Left forelimb (tissue), 1 donor: ENCODE results near the gene RCAN1.

Experiments
- DNase-seq: peaks from one replicate; pipeline ENCODE4 v3.0.0-alpha.2; 2018; ENCODE audit warnings: low spot score

RCAN1 gene

DNA sequence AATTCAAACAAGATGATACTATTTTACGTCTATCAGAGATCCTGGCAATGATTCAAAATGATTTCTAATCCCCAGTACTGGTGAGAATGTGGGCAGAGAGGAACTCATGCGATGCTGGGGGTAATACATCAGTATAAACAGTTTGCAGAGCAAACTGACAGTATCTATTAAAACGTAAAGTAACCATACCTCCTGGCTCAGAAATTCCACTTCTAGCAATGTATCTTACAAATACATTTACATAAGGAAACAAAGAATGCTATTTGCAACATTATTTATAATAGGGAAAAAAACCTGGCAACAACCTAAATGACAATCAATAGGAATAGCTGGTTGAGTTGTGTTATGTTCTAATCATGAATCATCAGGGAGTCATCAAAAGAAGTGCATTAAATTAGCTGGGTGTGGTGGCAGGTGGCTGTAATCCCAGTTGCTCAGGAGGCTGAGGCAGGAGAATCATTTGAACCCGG lies 15.9 kb downstream of the RCAN1 start:
- no peak for DNase-seq

DNA sequence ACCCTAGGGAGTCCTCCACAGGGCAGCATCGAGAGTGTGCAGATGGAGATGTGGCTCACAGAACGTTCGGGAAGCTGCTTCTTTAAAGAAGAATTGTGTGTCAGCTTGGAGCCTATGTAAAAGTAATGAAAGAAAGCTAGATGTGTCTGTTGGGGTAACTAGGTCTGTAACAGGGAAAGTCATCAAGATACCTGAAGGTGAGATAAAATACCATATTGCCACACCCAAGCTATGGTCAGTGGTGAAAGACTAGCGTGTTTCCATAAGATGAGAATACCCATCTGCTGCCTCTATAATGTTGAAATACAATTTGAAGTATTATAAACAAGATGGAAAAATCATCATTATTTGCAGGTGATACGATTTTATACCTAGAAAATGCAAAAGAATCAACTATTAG lies 17.5 kb downstream of the RCAN1 start:
- no peak for DNase-seq

DNA sequence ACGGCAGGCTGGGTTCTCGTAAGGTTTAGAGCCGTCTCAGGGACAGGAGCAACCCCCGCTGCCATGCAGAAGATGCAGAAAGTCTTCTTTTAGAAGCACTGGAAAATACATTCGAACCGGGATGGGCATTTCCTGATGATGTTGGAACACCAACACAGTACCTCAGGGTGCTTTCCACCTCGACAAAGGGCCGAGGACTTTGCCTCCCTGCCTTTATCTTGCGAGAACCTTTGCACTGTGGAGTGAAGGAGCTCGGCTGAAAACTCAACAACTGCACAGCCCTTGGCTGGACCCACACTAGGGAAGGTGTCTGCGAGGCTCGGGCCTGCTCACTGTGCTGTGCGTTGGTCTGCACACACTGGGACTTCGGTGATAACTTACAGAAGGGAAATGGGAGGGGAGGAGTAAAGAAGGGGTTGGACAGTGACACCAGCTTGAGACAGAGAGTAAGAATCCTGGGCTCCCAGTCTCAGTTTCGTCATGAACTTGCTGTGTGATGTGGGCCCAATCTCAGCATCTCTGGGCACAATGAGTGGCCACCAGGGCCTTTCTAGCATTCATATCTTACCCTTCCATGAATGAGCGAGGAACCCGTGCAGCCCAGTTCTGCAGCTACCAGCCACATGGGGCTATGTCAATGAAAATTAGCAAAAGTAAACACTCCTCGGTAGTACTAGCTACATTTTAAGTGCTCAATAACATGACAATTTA lies 18.2 kb downstream of the RCAN1 start:
- no peak for DNase-seq

DNA sequence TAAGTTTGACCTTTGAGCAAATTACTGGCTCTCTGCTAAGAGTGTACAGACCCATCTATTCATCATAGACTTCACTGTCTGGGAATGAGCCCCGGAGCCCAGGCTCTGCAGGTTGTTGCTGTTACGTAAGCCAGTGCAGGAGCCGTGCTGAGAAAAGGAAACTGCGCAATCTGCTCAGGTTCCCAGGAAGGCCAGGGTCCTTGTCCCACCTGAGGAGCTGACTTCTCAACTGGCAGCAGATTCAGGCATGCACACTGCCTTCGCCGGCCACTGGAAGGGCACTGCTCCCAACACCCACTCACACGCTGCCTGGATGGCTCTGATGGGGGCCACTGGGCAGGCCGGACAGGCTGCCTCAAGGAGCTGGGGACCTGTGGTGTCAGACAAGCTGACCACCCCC lies 19.5 kb downstream of the RCAN1 start:
- no peak for DNase-seq

DNA sequence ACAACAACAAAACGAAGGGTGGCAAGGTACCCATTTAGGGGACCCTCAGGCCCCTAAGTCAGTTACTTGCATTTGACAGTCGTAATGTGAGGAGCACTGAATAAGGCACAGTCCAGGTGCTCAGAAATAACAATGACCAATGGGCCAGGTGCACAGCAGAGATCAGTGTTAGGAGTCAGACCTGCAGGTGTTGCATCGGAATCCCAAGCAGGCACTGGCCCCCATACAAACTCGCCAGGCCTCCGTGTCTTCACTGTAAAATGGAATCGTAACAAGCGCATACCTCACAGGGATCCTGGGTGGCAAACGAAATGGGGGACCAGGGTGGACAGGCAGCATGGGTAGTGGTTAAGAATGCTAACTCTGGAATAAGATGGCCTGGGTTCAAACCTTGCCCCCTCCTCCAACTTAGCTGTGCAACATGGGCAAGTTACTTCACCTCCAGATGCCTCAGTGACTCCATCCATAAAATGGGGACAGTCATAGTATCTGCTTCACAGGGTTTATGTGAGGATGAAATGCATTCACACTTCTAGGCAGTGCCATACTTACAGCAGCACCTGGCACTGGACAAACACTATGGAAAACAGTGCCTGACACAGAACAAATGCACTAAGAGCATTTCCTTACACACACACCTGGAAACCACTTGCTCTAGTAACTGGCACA lies 20.2 kb downstream of the RCAN1 start:
- DNase-seq, result no peak

DNA sequence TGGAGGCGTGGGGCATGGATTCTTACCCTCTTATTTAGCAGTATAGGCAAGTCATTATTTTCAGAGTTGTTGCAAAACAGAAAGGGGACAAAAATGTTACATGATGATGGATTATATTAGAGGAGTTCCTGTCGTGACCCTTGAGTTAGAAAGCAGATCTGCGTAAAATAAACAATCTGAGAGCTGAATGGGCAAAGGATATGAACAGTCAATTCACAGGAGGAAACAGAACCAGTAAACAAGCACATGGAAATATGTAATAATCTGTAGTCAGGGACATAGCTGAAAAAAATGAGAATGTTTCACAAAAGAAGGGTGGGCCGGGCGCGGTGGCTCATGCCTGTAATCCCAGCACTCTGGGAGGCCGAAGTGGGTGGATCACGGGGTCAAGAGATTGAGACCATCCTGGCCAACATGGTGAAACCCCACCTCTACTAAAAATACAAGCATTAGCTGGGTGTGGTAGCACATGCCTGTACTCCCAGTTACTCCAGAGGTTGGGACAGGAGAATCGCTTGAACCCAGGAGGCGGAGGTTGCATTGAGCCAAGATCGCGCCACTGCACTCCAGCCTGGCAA lies 20.9 kb downstream of the RCAN1 start:
- DNase-seq, result no peak

DNA sequence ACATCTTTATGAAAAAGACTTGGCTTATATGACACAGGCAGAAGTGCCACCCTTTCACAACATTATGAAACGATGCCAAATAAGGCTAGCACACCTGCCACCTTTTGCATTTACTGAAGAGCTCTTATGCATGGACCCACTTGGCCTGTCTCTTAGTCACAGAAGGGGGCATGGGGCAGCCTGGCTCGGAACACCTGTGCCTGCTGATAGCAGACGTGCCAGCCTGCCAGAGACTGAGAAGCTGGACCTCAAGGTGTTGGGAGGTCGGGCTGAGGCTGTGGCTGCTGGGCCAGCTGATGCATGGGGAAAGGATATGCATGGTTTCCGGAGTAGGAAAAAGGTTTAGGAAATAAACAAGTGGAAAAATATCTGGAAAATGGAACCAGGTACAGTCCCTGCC lies 21.5 kb downstream of the RCAN1 start:
- no peak for DNase-seq

DNA sequence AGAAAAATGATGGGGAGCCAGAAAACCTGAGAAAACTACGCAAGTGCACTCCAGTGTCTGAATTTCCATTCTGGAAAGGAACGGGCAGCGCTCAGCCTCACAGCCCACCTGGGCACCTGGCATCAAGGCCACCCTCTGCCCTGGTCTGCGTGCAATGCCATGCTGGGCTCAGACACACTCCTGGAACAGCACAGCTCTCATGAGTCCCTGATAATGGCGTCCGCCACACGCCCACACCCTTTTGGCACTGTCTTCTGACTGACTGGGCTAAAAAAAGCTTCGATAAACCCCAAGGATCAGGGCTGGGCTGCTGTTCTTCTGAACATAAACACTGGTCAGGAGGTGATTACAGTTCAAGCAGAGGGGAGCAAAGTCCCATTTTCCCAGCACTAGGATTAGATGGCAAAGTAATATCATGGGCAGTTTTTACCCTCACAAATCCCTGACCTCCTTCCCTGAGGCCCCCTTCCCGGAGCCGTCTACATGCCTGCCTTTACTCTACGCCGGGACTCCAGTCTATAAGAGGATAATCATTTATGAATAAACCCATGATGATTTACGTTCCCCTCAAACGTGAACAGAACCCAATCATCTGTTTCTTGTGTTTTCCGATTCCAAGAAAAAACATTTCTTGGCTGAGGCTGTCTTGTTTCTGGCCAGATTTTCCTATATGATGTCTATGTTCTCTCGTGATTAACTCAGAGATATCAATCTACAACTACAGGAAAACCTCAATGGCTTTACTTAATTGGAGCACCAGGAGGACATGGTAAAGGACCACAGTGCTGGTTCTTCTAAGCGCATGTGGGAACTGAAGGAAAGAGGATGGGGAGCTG lies 22.6 kb downstream of the RCAN1 start:
- DNase-seq, result no peak

DNA sequence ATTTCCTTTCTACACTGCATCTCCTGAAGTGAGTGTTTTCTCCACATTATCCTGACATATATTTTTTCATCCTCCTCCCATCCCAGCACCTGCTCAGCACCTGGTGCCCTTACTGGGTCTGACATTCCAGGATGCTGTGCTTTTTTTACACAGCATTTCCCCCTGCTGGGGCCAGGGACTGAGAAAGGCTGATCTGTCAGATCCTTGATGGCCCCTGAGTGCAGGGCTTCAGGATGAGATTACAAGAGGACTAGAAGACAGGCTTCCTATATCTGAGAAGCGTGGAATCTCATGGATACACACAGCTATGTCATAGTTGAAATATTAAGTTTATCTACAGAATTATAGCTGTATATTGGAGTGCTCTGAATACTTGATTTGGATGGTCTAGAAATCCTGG lies 24.4 kb downstream of the RCAN1 start:
- DNase-seq, result no peak

DNA sequence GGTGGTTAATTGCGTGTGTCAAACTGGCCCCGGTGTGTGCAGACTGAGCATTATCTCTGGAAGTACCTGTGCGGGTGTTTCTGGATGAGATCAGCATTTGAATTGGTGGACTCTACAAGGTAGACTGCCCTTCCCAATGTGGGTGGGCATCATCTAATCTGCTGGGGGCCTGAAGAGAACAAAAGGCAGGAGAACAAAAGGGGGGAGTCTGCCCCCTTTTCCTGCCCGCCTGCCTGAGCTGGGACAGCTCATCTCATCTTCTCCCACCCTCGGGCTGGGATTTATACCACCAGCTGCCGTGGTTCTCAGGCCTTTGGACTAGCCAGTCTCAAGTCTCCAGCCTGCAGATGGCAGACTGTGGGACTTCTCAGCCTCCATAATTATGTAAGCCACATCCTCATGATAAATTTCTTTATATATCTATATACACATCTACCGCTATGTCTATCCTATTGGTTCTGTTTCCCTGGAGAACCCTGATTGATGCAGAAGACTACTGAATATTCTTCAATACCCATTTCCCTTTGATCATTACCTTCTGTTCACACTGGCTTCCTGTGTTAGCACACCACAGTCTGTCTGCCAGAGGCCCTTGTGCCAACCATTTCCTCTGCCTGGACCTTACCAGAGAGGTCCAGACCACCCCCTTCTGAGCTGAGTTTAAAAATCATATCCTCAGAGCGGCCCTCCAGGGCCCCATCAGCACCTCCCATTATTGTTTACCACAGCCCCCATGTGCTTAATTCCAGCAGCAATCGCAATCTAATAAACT lies 25.2 kb downstream of the RCAN1 start:
- DNase-seq, result no peak

DNA sequence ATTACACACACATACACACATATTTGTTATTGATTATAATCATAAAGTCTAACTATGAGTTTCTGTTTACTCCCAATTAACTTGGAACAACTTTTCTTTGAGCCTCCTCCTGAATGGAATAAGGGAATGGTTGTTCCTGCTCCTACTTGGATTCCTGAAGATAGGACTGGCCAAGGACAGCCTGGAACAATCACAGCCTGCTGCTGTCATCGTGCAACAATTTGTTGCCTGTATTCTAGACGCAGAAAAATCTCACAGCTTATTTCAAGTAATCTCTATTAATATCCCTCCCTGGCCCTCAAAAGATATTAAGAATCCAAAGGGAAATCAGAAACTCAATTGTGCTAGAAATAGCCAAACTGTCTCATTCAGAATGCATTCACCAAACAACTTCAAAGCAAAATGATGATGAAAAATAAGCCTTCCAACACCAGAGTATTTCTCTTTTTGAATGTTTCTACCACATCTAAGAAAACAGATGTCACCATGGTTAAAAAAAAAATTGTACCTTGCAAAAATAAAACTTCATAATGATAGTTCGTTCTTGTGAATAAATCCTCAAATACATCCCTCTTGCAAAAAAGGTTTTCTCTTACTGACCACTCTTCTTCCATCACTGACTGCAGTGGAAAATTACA lies 30.9 kb downstream of the RCAN1 start:
- no peak for DNase-seq

DNA sequence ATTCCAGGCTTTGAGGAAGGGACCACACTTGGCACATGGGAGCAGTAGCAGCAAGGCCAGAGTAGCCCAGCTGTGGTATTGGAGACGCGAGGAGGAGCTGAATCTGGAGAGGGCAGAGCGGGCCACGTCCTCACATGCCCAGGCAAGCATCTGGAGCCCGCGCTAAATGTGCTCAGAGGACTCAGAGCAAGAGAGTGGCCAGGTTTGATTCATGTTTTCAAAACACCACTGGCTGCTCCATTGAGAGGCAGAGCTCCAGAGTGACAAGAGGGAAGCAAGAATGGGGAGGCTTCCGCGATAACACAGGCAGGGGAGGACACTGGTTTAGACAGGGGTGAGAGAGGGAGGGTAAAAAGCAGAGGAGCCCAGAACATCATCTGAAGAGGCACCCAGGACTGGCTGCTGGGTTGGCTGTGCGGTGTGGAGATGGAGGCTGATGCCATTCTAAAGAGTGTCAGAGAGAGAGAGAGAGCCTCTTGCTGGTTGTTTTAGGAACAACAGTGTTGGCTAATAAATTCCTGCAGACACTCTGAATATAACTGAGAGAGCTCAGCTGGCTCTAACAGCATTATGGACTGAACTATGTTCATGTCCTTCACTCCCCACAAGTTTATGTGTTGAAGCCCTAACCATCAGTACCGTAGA lies 32.3 kb downstream of the RCAN1 start:
- no peak for DNase-seq

DNA sequence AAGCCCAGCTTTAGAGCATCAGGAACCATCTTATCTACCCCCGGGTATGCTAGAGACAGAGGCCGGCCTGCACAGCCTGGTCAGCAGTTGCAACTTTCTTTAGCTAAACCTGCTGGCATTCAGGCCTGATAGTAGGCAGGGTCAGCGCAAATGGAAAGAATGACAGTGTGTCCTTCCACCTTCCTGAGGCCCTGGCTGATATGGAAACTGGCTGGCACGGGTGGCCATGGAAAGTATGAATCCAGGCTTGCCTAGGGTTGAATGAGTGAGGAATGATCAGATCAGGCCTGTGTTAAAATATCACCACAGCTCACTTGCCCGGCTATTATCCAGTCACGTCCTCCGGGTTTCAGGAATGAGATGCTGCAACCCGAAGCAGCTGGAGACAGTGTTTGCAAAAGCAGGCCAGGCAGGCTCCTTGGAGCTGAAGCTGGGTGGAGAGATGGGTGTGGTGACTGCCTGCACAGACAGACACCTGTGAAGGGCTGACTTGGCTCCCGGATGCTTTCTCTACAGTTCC lies 34.7 kb downstream of the RCAN1 start:
- no peak for DNase-seq

DNA sequence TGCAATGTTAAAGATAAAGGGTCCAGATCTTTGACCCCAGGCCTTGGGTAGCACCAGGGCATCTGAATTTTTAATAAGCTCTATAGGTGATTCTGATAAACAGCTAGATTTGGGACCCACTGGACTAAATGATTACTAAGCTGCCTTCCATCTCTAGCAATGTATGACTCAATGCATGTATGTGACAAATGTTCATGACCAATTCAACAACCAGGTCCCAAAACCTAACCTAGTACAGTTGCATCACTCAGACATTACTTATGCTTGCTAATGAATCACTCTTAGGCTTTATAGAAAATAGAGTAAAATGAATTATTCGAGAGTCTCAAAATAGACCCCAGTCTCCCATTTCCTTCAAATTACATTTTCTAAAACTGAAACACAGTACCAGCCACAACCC lies 35.5 kb downstream of the RCAN1 start:
- no peak for DNase-seq

DNA sequence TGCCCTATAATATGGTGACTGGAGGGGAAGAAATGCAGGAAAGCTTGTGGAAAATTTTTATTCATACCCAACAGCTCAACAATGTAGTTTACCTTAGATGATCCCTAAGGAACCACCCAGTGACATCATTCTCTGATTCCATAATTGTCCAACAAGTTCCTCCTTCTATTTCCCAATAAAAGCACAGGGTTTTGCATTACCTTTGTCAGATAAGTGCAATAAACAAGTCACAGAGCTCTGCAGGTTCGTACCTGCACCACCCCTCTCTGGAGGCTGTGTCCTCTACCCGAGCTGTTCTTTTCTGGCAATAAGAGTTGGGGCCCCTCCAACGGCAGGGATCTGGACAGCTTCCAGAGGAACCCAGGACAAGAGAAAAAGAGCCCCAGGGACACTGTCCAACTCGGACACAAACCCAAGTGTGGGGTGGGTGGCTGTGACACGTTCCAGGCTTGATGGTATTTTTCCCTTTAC lies 38.8 kb downstream of the RCAN1 start:
- no peak for DNase-seq

DNA sequence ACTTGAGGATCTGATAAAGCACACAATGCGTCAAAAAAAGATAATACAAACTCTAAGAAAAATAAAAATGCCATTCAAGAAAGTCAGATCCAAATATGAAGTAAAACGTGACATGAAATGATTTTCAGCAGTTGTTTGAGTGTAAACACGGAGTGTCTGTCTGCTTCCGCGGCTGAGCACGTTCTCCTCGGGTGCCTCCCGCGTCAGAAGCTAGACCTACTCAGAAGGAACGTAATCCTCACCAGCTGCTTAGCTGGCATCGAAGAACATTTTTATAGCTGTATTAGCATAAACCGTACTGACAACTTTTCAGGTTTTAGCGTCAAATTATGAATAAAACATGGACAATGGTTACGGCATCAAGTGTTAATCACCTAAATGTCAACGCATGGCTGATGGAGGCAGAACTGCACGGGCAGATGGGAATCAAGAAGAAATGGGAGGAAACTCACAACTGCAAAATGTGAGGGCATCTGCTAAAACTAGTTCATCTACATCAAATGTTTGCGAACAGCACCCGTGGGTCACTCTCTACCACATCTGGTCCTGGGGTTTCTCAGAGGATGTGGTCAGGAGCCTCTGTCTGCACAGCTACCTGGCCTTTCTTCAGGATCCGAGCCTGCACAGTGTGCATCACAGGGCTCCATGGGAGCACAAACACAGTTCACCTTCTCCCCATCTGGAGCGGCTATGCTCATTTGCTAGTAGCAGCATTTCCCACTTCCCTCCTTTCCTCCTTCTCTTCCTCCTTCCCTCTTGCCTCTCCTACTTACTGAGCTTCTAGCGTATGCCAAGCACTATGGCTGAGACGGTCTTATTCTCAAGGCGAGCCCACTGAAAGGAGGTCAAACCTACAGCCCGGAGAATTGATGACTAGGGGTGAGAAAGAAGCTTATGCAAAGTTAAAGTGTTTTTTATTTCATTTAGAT lies 40.0 kb downstream of the RCAN1 start:
- DNase-seq, result no peak

DNA sequence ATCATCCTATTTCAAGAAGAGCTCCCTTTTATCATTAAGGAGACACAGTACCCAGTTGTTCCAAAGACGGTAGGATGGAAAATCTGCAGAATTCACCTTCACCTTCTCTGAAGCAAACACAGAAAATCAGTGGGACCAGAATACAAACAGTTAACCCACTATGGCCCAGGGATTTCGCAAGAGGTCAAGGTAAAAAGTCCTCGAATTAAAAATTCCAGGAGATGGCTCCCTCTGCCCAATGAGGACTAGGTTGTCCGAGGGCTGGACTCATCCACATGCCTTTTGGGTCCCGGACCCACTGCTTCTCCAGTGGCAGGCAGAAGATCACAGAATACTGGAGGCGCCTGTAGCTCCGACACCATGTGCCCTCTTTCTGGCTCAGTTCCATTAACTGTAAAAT lies 42.9 kb downstream of the RCAN1 start:
- no peak for DNase-seq

DNA sequence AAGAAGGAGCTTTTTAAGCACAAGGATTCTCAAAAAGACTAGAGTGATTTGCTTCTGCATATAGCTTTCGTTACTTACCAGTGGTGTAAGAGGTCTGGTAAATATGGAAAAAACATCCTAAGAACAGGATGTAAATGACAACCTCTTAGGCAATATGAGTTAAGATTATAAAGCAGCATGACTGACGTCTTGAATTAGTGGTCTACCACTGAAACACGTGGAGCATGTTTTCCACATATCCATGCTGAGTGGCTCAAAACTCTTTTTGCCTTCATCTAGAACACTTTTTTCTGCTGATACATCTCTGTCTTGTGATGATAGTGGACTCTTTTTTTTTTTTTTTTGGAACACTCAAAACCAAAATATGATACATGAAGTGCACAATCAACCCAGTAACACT lies 44.6 kb downstream of the RCAN1 start:
- DNase-seq, result no peak

DNA sequence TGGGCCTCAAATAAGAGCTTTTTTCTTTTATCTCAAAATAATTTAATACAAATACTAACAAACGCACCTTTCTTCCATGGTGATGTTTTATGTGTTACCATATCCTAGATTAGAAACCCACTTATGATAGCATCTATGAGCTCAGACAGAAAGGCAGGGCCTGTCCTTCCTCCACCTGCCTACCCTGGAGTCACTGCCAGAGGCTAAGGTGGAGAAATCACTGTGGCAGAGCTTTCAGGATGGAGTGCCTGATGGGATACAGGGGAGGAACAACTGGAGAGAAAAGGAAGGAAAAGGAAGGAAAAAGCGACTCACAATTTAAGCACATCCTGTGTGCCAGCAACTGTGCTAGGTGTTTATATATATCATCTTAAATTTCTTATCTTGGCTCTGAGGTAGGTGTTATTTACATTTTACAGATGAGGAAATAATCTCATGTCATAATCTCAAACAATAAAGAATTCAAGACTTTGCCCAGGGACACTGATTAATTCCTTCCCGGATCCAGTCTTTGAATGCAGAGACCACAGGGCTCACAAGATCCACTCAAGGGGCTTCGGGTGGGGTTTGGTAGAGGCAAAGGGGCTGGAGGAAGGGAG lies 45.4 kb downstream of the RCAN1 start:
- no peak for DNase-seq
